Activated CD4-positive, alpha-beta T cell treated with anti-CD3 and anti-CD28 coated beads for 24 hours (primary cell): Measurements from ENCODE around the gene MYO10.

ENCODE experiments used
- DNase-seq, 2 donors: peaks; one replicate each; pipeline ENCODE4 v3.0.0-alpha.2; 2020; ENCODE audit warnings: low read depth in 2 of 2

Gene MYO10

DNA sequence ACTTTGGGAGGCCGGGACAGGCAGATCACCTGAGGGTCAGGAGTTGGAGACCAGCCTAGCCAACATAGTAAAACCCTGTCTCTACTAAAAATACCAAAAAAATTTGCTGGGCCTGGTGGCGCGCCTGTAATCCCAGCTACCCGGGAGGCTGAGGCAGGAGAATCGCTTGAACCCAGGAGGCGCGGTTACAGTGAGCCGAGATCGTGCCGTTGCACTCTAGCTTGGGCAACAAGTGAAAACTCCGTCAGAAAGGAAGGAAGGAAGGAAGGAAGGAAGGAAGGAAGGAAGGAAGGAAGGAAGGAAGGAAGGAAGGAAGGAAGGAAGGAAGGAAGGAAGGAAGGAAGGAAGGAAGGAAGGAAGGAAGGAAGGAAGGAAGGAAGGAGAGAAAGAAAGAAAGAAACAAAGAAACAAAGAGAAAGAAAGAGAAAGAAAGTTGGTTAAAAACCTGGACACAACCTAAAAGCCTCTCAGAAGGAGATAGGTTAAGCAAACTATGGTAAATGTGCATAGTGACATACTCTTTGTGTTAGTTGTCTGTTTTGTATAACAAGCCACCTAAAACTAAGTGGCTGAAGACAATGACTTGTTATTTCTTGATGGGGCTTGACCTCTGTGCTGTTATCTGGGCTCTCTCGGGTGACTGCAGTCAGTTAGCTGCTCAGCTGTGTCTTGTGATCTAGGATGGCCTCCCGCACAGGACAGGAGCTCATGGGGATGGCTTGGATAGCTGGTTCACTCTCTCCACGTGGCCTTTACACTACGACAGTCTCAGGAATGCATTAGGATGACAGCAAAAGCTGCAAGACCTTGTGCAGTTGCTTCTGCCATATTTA is 8.0 kb upstream of the MYO10 start:
- DNase-seq = no peak

DNA sequence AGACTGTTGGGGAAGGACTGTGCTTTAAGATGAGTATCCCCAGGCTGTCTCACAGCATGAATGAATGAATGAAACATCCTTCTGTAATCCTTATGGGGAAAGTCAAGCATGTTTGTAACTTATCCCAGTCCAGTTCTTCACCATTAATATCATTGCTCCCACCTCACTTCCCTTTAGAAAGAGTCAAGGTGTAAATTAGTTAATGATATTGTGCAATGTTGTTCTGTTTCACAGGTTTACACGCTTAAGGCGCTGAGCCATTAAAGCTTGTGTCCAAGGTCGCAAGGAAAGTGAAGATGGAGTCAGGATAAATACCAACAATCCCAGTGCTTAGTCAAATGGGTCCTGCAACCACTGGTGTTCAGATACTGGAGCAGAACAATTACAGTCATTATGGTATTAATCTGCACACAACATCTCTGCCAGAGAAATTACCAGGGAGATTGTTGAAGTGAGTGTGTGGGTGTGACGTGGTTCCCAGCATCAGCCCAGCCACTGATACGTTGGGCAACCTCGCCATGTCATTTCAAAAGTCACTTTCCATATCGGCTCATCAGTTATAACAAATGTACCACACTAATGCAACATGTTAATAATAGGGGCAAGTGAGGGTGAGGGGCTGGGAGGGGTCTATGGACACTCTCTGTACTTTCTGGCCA is 1.5 kb upstream of the MYO10 start:
- no peak for DNase-seq

DNA sequence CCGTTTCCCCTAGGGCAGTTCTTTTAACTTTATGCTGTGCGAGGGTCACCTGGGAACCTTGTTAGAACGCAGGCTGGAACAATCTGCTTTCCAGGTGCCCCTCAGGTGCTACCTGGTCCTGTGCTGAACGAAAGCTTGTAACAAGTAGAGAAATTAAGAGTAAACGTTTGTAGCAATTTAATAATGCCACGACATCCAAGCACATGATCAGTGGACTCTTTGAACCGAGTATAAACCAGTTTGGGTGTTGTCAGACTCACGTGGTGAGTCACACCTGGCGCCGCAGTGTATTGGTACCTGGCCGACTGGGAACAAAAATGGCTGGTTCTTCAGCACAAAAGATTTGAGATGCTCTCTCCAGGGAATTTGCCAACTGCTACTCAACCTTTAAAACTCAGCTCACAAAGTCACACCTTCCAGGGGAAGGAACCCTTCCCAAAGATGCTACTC is 926 bp upstream of the MYO10 start:
- no peak for DNase-seq

DNA sequence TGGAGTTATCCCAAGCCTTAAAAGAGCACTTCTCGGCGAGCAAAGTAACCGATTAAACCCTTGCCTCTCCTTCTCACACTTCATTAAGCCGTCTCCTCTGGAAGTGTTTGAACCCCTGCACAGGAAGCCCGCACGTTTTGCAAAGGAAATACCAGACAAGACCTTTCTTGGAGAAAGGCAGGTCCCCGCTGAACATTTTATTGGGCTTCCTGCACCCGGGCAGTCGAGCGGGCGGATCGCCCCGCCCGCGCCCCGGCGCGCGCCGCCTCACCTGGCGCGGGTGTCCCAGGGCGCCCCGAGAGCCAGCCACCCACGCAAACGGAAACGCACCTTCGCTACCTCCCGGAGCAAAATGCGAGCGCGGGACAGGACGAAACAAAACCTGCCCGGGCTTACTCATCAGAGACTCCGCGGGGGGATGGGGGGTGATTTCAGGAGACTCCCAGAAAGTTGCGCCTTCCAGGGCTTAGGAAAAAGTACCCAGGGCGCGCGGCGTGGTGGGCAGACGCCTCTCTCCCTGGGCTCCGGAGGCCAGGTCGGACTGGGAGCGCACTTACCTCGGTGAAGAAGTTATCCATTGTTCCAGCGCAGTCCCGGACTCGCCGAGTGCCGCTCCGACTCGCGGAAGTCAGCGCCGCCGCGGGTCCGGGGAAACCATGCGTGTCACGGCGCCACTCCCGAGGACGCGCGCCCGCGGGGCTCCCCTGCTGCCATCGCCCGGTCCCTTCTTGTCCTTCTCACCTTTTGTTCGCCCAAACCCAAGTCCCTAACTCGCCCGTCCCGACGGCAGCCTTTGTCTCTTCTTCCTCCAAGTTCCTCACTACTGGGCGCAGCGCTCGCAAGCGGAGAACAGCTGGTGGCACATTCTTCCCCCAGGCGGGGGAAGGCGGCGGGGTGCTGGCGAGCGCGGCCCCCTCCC is 598 bp downstream of the MYO10 start:
- peak in 1 of 2 donors; percentile 22 for DNase-seq

DNA sequence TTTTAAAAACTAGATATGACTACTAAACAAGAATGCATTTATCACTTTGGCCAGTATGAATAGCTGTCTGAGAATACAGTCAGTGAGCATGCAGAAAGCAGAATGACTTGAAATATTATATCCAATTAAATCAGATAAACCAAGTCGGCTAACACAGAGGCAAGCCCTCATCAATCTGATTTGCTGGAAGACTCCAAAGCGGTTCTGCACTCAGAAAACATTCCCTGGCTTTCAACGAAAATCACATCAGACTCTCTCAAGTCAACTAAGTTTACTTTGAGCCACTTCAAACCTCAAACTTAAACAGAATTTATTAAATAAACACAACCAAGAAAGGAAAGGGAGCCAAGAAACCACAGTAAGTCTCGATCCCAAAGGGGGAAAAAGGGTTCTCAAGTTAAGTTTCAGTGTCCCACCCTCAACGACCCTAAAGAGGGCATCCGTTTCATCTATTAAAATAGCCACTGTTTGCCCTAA is 1.4 kb downstream of the MYO10 start:
- no peak for DNase-seq

DNA sequence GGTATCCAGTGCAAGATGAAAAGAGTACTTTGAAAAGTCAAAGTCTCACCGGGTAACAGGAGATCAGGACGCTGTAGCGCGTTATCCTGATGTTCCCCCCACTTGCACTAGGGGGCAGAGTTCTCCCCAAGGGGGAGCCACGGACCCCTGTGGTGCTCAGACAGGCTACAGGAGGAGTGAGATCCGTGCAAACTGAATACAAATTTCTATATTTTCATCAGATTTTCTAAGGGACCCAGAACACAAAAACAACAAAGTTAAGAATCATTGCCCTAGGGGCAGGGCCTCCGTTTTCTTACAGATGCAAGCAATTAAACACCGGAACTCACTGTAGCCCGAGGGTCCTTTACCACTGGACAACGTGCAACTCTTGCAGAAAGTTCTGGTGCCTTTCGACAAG is 2.0 kb downstream of the MYO10 start:
- peak in 1 of 2 donors; percentile 29 for DNase-seq

DNA sequence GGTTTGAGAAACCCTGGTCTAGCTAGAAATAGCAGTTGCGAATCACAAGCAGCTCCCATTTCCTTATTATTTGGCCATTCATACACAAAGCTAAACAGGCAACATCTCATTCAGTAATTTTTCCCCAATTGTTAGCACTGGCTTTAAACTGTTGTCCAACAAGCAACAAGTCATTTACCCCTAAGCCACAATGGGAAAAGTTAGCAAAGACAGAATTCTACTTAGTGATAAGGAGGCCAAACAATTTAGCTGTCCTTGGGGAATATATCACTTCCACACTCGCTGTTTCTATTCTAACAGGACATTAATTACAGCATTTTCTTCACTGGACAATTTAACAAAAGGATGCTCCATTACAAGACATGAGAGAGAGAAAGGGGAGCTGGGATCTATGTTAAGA is 2.8 kb downstream of the MYO10 start:
- DNase-seq = no peak

DNA sequence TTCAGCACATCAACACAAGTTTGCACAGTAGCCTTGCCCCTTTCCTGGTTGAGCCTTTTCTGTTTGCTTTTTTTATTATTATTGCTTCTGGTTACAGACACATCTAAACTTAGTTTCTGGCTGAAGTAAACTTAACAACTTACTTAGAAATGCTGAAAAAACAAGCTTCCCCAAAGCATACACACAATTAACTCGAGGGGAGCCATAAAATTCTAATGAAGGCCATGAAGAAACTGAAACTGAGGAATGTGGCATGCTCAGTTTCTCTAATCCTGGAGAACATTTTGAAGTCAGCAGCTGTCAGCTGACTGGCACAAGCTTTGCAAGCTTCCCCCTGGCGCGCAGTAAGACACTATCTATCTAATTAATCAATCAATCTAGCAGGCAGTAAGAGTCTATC is 3.7 kb downstream of the MYO10 start:
- DNase-seq = no peak

DNA sequence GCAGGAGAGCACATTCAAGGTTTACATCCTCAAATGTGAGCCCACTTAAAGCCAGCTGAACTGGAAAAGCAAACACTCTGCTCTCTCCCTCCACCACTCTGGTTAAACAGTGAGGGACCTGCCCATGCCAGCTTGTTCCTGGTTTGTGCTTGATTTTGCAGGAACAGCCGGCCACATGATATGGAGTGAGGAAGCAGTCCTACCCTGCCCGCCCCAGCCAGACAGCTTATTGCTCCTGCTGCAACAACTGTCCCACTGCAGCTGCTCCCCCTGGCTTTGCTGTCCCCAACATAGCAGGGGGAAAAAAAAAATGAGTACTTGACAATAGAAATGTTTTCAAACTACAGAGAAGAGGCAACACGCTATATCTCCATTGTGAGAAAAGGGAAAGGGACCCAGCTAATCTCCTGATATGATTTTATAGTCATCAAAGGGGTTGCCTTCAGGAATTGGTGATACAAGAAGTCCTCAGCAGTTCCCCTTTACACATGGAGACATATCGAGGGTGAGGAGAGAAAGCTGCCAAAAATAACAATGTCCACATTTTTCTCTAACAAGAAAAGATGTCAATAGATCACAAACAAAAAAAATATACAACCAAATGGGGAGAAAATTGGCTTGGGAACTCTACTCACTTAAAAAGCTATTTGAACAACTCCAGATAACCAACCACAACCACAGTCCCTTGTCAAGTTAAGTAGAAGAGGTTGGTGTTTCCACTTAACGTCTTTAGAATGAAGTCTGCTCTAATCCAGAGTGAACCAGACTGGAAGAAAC is 4.6 kb downstream of the MYO10 start:
- no peak for DNase-seq

DNA sequence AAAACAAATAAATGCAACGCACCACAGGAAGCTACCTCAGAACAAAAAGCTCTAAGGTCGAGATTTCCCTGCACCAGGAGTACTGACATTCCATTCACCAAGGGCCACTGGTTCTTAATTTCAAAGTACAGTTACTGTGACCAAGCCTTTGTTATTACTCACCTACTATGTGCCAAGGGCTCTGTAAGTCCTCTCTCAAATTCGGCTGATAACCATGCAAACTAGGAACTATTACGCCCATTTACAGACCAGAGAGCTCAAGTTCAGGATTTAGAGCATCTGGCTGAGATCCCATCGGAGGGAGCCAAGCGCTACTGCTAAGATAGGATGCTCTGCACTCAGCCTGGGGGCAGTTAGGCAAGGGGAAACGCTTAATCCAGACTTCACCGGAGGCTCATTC is 5.6 kb downstream of the MYO10 start:
- no peak for DNase-seq

DNA sequence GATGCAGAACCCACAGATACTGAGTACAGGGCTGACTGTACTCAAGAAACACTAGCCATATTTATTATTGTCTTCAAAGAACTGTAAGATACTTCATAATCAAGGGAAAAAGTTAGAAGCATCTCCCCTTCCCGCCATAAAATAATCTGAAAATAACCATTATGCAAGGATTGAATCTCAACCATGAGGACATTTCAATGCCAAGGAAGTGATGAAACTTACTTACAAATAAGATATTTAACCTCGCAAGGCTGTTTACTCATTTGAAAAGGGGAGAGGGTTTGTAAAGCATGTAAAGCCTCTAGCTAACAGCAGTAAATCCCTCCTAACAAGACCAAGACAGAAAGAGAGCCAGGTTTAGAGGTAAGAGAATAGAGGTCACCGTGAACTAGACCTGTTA is 6.3 kb downstream of the MYO10 start:
- no peak for DNase-seq

DNA sequence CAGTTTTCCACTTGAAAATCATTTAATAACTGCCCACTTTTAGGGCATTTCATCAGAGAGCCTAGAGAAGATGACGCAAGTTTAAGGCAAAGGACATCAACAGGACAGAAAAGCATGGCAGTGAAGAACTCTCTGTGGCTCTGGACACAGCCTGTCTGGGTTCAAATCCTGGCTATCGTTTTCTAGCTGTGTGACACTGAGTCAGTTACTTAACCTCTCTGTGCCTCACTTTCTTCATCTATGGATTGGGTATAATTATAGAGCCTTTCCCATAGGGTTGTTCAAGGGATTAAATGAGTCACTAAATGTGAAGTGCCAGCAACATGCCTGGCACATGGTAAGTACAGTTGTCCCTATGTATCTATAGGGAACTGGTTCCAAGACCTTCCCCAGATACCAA is 6.7 kb downstream of the MYO10 start:
- no peak for DNase-seq

DNA sequence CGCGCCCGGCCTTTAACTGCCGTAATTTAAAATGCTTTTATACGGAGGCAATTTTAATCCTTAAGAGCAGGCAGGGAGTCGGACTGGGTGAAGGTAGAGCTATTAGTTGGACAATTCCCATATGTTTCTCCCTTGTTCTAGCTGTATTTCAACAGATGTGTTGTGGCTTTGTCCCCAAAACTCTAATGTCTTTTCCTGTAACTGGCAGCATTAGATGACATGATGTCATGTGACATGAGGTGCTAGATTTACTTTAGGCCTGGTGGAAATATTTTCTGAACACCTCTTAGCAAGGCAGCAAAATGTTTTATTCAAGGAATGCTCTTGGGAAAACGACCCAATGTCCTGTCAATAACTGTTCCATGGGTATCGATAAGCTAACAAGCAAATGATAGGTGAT is 8.5 kb downstream of the MYO10 start:
- no peak for DNase-seq

DNA sequence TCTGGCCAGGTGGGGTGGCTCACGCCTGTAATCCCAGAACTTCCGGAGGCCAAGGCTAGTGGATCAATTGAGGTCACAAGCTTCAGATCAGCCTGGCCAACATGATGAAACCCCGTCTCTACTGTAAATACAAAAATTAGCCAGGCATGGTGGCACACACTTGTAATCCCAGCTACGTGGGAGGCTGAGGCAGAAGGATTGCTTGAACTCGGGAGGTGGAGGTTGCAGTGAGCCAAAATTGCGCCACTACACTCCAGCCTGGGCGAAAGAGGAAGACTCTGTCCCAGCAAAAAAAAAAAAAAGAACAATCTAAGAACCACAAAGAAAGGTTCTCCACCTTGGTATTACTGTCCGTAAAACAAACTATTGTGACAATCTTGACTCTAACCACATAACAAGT is 9.7 kb downstream of the MYO10 start:
- no peak for DNase-seq

DNA sequence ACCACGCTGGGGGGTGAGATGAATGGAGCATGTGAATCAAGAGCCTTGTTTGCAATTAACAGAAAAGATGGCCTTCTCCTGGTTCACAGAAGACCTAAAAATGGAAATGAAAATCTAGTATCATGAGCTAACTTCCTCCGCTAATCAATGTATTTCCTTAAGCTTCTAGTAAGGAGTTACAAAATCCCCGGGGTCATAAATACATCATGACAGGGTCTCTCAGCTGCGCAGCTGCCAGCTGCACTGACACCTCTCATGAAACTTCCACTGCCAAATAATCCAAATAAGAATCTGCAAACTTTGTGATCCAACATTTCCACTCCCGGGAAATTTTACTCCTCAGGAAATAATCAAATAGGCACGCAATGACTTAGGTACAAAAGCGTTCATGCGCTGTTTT is 11.9 kb downstream of the MYO10 start:
- DNase-seq = no peak

DNA sequence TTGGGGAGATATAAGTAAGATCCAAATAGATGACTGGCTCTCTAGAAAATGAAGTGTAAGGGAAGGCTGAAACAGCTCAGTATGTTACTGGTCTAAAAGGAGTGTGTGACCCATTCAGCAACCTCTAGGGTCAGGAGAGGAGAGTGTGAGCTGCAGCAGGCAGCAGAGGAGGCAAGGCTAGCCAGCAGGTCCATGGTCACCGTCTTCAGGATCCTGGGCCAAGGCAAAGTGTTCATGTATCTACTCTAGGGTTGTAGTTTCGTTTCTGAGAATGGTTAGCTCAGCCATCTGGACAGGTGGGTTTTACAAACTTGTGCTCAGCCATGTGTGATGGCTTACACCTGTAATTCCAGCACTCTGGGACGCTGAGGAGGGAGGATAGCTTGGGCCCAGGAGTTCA is 13.7 kb downstream of the MYO10 start:
- no peak for DNase-seq

DNA sequence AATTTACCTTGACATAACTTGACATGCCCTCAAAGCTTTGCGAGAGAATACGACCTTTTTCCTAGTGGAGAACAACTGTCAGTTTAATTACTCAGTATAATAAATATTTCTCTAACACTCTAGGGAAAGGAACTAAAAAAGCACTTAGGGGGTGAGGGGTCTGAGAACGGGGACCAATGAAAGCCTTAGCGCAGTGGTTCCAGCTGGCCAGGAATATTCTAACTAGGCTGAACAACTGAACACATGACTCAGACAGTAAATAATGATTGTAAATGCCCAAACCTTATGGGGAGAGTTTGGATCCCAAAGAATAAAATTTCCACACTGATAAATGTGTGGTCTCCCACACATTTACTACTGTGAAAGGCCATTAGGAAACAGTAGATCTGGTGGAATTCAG is 14.9 kb downstream of the MYO10 start:
- no peak for DNase-seq

DNA sequence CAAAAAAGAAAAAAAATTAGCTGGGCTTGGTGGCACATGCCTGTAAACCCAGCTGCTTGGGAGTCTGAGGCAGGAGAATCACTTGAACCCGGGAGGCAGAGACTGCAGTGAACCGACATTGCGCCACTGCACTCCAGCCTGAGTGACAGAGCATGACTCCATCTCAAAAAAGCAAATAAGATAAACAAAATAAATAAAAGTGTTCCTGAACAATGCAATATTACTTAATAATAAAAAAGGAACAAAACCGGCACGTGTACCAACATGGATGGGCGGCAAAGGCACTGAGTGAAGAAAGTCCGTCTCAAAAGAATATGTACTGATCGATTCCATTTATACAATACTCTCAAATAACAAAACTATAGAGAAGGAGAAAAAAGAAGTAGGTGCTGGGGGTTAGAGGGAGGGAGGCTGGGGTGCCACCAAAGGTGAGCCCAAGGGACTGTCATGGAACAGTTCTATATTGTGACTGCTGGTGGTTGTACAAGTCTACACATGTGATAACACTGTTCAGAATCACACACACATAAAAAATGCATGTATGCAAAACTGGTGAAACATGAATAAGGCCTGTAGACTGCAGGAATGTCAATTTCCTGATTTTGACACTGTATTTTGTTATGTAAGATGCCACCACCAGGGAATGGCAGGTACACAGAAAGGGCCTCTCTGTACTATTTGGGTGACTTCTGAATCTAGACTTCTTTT is 15.8 kb downstream of the MYO10 start:
- no peak for DNase-seq

DNA sequence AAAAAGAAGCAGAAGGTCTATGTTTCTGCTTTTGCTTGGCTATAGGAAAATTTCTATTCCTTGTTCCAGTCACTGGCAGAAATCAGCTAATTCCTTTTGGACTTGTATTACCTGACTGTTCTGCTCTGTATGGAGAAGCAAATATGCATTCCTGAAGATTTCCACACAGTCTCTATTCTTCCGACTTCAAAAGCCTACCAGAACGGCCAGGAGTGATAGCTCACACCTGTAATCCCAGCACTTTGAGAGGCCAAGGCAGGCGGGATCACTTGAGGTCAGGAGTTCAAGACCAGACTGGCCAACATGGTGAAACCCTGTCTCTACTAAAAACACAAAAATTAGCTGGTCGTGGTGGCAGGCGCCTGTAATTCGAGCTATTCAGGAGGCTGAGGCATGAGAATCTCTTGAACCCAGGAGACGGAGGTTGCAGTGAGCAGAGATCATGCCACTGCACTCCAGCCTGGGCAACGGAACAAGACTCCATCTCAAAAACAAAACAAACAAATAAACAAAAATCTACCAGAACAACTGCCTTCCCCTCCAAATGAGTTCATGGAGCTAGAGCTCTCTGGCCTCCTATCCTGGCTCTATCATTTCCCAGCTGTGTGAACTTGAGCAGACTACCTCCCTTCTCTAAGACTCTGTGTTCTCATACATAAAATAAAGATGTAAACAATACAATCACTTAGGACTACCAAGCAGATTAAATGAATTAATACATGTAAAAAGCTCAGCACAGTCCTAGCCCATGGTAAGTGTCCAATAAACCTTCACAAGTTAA is 17.0 kb downstream of the MYO10 start:
- DNase-seq = no peak

DNA sequence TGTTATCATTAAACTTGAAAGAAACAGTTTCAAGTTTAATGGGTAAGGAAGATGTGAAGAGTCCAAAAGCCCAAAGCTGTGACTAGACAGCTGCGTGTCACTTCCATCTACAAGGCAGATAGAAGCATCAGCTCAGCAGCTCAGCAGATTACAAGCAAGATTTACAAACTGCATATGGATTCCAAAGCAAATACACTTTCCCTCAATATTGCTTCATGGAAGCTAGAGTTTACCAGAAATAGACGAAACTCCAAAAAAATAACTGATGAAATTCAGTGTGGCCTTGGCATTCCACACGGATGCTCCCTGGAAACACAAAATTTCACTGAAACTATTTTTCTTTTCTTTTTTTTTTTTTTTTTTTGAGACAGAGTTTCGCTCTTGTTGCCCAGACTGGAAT is 17.9 kb downstream of the MYO10 start:
- DNase-seq = no peak
